Activated naive CD8-positive, alpha-beta T cell treated with anti-CD3 and anti-CD28 coated beads, Interleukin-2, amount 10 ng/mL, durations not matched to agents 7 days and 5 days (primary cell): ENCODE measurements around the gene THSD4. TPM values are rescaled to one million over a fixed set of nuclear protein-coding genes. Genes with fewer than 3 reads are reported as not detected.
"Not testable (repeated sequence)": the region's sequence is repeated elsewhere in the genome, so short reads cannot be mapped to it uniquely, and the experiment has no call there.

Source experiments
- ATAC-seq: fragments of 150-1000 bp; cut with Tn5 transposase; one replicate; pipeline ENCODE4 v1.10.0; 2021; ENCODE audit warnings: low read depth, moderate library complexity
- POLR2A ChIA-PET: fragments of 350-600 bp; sonication (Branson Sonifier 250); formaldehyde crosslinking; loops from one replicate; lab custom pipeline; 2021; ENCODE audit warnings: antibody characterized with exemption; lab: Charles Lee
- DNase-seq: peaks from one replicate; pipeline ENCODE4 v3.0.0; 2021
- H3K27ac Mint-ChIP-seq: one replicate; pipeline ENCODE4 v1.8.0; 2022; ENCODE audit warnings: mild to moderate bottlenecking, mixed read lengths
- H3K27me3 Mint-ChIP-seq: one replicate; pipeline ENCODE4 v1.8.0; 2022; ENCODE audit warnings: mild to moderate bottlenecking, moderate library complexity, mixed read lengths
- H3K36me3 Mint-ChIP-seq: one replicate; pipeline ENCODE4 v1.8.0; 2021; ENCODE audit warnings: mild to moderate bottlenecking, mixed read lengths
- H3K4me1 Mint-ChIP-seq: one replicate; pipeline ENCODE4 v1.8.0; 2021; ENCODE audit warnings: mixed read lengths
- H3K4me3 Mint-ChIP-seq: one replicate; pipeline ENCODE4 v1.8.0; 2022; ENCODE audit warnings: mild to moderate bottlenecking, moderate library complexity, mixed read lengths
- H3K9me3 Mint-ChIP-seq: one replicate; pipeline ENCODE4 v1.8.0; 2021; ENCODE audit warnings: mixed read lengths
- total RNA-seq, 2 experiments: library from RNA; stranded (reverse); gene quantifications; one replicate each; pipeline ENCODE4 v1.2.3, GENCODE V29; 2021

The THSD4 gene
- total RNA-seq, 2 experiments from 2014 or later, result not detected

- Mint-ChIP-seq H3K9me3 (no peaks in the 10 kb centered on the region), H3K4me3 (no peak overlapping the region), H3K36me3 (no peaks in the 10 kb centered on the region), H3K27ac (no peak overlapping the region), H3K4me1 (no peaks in the 10 kb centered on the region), H3K27me3 (peaks cover 6% of the 10 kb centered on the region)
- POLR2A ChIA-PET, result no interaction called here
- DNase-seq (no peak), ATAC-seq (no peak)
These were observed 598.0 kb downstream of the THSD4 start for GRCh38 chr15:71713191-71713809.

DNA sequence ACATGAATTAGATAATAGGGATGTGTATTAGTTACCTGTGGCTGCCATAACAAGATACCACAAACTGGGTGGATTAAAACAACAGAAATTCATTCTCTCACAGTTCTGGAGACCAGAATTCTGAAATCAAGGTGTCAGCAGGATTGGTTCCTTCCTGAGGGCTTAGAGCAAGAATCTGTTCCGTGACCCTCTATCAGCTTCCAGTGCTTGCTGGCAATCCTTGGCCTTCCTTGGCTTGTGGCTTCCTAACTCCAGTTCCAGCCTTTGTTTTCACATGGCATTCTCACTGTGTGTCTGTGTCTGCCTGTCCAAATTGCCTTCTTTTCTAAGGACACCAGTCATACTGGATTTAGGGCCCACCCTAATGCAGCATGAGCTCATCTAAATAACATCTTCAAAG lies 600.6 kb downstream of the THSD4 start:
- DNase-seq, result no peak
- H3K36me3 Mint-ChIP-seq, result no peaks in the 10 kb centered on the region
- H3K4me1 Mint-ChIP-seq, result no peaks in the 10 kb centered on the region
- no peak for ATAC-seq
- no peak overlapping the region for H3K4me3 Mint-ChIP-seq
- H3K27ac Mint-ChIP-seq, result no peak overlapping the region
- POLR2A ChIA-PET, result no interaction called here
- H3K9me3 Mint-ChIP-seq, result no peaks in the 10 kb centered on the region
- peaks cover 10% of the 10 kb centered on the region for H3K27me3 Mint-ChIP-seq

- ATAC-seq, result no peak
- DNase-seq, result no peak
- no peak overlapping the region for H3K27ac Mint-ChIP-seq
- H3K4me3 Mint-ChIP-seq, result no peak overlapping the region
- H3K36me3 Mint-ChIP-seq, result no peaks in the 10 kb centered on the region
- no peaks in the 10 kb centered on the region for H3K4me1 Mint-ChIP-seq
- peaks cover 12% of the 10 kb centered on the region for H3K27me3 Mint-ChIP-seq
- H3K9me3 Mint-ChIP-seq, result no peaks in the 10 kb centered on the region
- POLR2A ChIA-PET, result no interaction called here
These were observed 601.7 kb downstream of the THSD4 start for GRCh38 chr15:71716990-71717389.

- DNase-seq (no peak), ATAC-seq (no peak)
- H3K36me3 Mint-ChIP-seq, result no peaks in the 10 kb centered on the region
- POLR2A ChIA-PET, result no interaction called here
- H3K9me3 Mint-ChIP-seq, result no peaks in the 10 kb centered on the region
- H3K27me3 Mint-ChIP-seq, result peaks cover 12% of the 10 kb centered on the region
- H3K4me1 Mint-ChIP-seq, result no peaks in the 10 kb centered on the region
- H3K4me3 Mint-ChIP-seq, result no peak overlapping the region
- no peak overlapping the region for H3K27ac Mint-ChIP-seq
These were observed 603.0 kb downstream of the THSD4 start for GRCh38 chr15:71718116-71718910.

DNA sequence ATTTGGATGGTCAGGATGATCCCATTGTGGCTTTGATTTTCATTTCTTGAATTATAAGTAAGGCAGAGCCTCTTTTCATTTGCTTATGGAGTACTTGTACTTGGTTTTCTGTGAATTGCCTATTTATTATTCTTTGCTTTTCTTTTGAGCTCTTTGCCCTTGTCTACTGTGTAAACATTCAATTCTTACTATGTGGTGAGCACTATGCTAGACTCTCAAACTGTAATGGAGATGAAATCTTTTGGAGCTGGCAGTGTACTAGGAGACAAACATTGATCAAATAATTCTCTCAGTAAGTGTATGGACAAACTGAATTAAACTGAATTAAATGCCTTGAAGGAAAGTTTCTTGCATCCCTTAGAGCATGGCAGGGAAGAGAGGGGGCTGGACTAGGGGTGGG lies 608.1 kb downstream of the THSD4 start:
- Mint-ChIP-seq H3K27ac (no peak overlapping the region), H3K27me3 (peaks cover 13% of the 10 kb centered on the region), H3K4me1 (no peaks in the 10 kb centered on the region), H3K4me3 (no peak overlapping the region), H3K9me3 (no peaks in the 10 kb centered on the region), H3K36me3 (no peaks in the 10 kb centered on the region)
- no peak for DNase-seq
- POLR2A ChIA-PET, result no interaction called here
- ATAC-seq, result no peak

GRCh38 chr15:71725207-71725955 lies 610.1 kb downstream of the THSD4 start:
- POLR2A ChIA-PET, H3K4me3 Mint-ChIP-seq, H3K9me3 Mint-ChIP-seq, H3K36me3 Mint-ChIP-seq, H3K27ac Mint-ChIP-seq, DNase-seq, ATAC-seq, H3K4me1 Mint-ChIP-seq: not testable (repeated sequence)
- peaks cover 19% of the 10 kb centered on the region for H3K27me3 Mint-ChIP-seq

GRCh38 chr15:71728881-71729280 lies 613.6 kb downstream of the THSD4 start:
- H3K9me3 Mint-ChIP-seq, result no peaks in the 10 kb centered on the region
- H3K4me1 Mint-ChIP-seq, result peaks cover 2% of the 10 kb centered on the region
- H3K27ac Mint-ChIP-seq, result no peak overlapping the region
- H3K4me3 Mint-ChIP-seq, result no peak overlapping the region
- ATAC-seq (no peak), DNase-seq (no peak)
- H3K27me3 Mint-ChIP-seq, result peaks cover 12% of the 10 kb centered on the region
- H3K36me3 Mint-ChIP-seq, result no peaks in the 10 kb centered on the region
- POLR2A ChIA-PET, result no interaction called here

GRCh38 chr15:71729319-71729718 lies 614.0 kb downstream of the THSD4 start:
- Mint-ChIP-seq H3K4me3 (no peak overlapping the region), H3K36me3 (no peaks in the 10 kb centered on the region)
- ATAC-seq, result no peak

DNA sequence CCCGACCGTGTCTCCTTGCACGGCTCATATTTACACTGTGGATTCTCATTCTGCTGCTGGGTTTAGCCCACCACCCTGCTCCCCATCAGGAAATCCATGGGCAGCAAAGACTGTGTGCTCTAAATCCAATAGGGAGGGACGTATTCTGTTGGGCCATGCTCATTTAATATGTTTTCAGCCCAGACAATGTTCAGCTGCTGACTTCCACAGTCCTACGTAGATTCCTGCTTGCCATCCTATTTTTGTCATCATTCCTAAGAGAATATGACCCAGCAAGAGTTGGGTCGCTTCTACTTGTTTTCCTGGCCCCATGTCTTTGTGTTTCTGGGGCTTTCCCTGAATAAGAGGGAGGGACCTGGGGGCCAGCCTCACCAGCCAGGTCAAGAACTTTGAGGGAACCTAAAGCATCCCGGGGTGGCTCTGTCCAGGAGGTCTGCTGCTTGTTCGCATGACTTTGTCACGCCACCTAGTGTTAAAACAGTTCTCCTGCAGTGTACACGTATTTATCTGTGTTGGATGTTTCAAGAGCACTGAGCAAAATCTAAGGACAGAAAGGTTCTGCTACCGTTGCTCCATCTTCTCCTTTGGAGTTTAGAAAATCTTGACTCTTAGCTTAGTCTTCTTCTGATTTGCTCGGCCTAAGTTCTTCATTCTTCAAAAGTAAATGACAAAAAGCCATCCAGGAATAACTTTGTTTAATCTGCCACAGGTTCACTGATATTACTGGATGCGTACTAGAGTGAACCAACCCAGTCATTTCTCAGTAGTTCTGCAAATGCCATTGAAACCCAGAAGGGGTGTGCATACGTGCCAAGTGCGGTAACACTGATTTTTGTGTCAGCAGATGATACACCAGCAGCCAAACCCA lies 615.2 kb downstream of the THSD4 start:
- no peak overlapping the region for H3K27ac Mint-ChIP-seq
- peaks cover 2% of the 10 kb centered on the region for H3K4me1 Mint-ChIP-seq
- H3K9me3 Mint-ChIP-seq, result no peaks in the 10 kb centered on the region
- no peak for DNase-seq
- peaks cover 9% of the 10 kb centered on the region for H3K27me3 Mint-ChIP-seq
- no peaks in the 10 kb centered on the region for H3K36me3 Mint-ChIP-seq
- peak; percentile 47 for ATAC-seq
- POLR2A ChIA-PET, result no interaction called here
- H3K4me3 Mint-ChIP-seq, result no peak overlapping the region

More at GRCh38 chr15:71729319-71729718, 614.0 kb downstream of the THSD4 start:
- no peak for DNase-seq
- peaks cover 12% of the 10 kb centered on the region for H3K27me3 Mint-ChIP-seq
- no peak overlapping the region for H3K27ac Mint-ChIP-seq
- no peaks in the 10 kb centered on the region for H3K9me3 Mint-ChIP-seq
- POLR2A ChIA-PET, result no interaction called here
- peaks cover 2% of the 10 kb centered on the region for H3K4me1 Mint-ChIP-seq

DNA sequence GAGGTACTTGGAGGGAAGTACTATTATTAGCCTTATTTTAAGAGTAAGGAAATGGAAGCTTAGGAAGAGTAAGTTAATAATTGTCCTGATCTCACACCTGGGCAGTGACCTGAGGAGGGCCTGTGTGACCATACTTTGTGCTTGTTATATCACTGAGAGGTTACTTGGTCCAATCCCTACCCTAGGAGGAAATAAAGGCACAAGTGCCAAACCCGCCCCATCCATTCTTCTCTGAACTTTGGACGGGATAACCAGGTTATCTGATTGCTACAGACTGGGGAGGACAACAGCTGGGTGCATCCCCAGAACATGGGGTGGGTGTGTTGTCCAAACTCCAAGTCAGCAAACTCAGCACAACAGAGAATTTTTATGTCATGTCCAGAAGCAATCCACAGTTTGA lies 617.4 kb downstream of the THSD4 start:
- H3K27ac Mint-ChIP-seq, result no peak overlapping the region
- no peak for DNase-seq
- no peaks in the 10 kb centered on the region for H3K36me3 Mint-ChIP-seq
- ATAC-seq, result no peak
- no peak overlapping the region for H3K4me3 Mint-ChIP-seq
- peaks cover 9% of the 10 kb centered on the region for H3K27me3 Mint-ChIP-seq
- no peaks in the 10 kb centered on the region for H3K9me3 Mint-ChIP-seq
- POLR2A ChIA-PET, result no interaction called here
- peaks cover 2% of the 10 kb centered on the region for H3K4me1 Mint-ChIP-seq

DNA sequence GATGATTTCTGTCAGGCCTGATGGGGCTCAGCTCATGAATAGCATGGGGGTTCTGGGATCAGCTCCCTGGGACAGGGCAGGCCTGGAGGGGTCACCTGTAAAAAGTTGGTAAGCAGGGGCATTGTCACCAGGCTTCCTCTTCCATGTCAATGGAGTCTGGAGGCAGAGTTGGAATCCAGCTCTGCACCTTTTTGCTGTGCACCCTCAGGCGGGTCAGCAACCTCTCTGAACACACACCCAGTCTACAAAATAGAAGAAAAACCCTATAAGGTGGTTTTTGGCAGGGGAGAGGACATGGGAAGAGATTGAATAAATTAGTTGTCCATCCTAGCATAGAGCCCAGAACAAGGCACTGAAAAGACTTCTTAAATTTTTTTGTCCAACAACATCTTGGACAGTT lies 617.9 kb downstream of the THSD4 start:
- no peak for ATAC-seq
- H3K27ac Mint-ChIP-seq, result no peak overlapping the region
- peaks cover 2% of the 10 kb centered on the region for H3K4me1 Mint-ChIP-seq
- POLR2A ChIA-PET, result no interaction called here
- no peak for DNase-seq
- no peaks in the 10 kb centered on the region for H3K9me3 Mint-ChIP-seq
- no peak overlapping the region for H3K4me3 Mint-ChIP-seq
- H3K27me3 Mint-ChIP-seq, result peaks cover 8% of the 10 kb centered on the region
- no peaks in the 10 kb centered on the region for H3K36me3 Mint-ChIP-seq

DNA sequence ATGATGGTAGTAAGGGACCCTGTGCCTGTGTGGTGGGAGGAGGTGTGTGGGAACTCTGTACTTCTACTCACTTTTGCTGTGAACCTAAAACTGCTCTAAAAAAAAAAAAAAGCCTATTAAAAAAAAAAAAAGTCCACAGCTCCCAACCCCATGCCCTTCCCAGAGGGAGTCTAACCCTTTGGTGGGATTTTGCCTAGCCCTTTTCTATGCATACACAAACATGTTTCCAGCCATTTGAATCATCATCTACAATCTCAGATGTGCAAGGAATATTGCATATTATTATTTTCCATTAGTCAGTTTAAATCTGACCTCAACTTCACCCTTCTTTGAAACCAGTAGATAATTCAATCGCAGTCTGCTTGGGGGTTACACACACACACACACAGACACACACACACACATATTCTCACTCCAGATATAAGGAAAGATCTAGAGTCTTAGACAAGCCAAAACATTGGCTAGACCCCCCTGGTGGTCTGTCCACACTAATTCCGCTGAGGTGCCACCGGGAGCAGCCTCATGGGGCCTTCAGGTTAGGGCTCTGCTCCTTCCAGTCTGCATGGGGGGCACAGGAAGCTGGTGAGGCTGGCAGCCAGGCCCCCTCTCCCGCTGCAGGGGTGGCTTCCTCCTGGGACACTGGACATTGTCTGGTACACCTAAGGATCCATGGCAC lies 619.6 kb downstream of the THSD4 start:
- no peak overlapping the region for H3K4me3 Mint-ChIP-seq

More for the DNA sequence above, 619.6 kb downstream of the THSD4 start:
- no peak for ATAC-seq
- no peaks in the 10 kb centered on the region for H3K9me3 Mint-ChIP-seq
- H3K4me1 Mint-ChIP-seq, result peaks cover 2% of the 10 kb centered on the region
- POLR2A ChIA-PET, result no interaction called here
- no peak for DNase-seq
- peaks cover 6% of the 10 kb centered on the region for H3K27me3 Mint-ChIP-seq
- H3K36me3 Mint-ChIP-seq, result no peaks in the 10 kb centered on the region
- no peak overlapping the region for H3K27ac Mint-ChIP-seq
